GM19035 (cell line): ENCODE results near the gene ADM.

Experiments
- ATAC-seq: cut with Tn5 transposase; IDR thresholded peaks from one replicate; pipeline ENCODE4 v1.9.1; 2021; ENCODE audit not compliant: unreplicated experiment

Gene ADM

GRCh38 chr11:10289765-10290380, 15.0 kb upstream of the ADM start:
- no peak for ATAC-seq

- ATAC-seq, result no peak
Observed at GRCh38 chr11:10291801-10292638, 12.9 kb upstream of the ADM start.

- ATAC-seq, result peak; percentile 51
Observed at GRCh38 chr11:10293423-10294289, 11.2 kb upstream of the ADM start, which contains the start of gene SBF2. Gene SBF2 (minus strand): TSS chr11:10294219. CDS start chr11:10294069, 150 bp downstream.

GRCh38 chr11:10294290-10294953, 10.5 kb upstream of the ADM start:
- ATAC-seq, result no peak

- no peak for ATAC-seq
Observed at GRCh38 chr11:10295064-10295901, 9.6 kb upstream of the ADM start.

- ATAC-seq, result peak; percentile 93
Observed at GRCh38 chr11:10298342-10298741, 6.5 kb upstream of the ADM start.

GRCh38 chr11:10301656-10302358, 3.1 kb upstream of the ADM start:
- no peak for ATAC-seq

GRCh38 chr11:10302359-10302743, 2.5 kb upstream of the ADM start:
- ATAC-seq, result no peak

- ATAC-seq, result no peak
Observed at GRCh38 chr11:10302744-10303557, 1.9 kb upstream of the ADM start.

GRCh38 chr11:10303558-10304363, 1.1 kb upstream of the ADM start:
- no peak for ATAC-seq

- ATAC-seq, result no peak
Observed at GRCh38 chr11:10305262-10305963, 540 bp downstream of the ADM start.

GRCh38 chr11:10305964-10306918, 1.4 kb downstream of the ADM start:
- ATAC-seq, result no peak

- no peak for ATAC-seq
Observed at GRCh38 chr11:10307022-10307399, 2.1 kb downstream of the ADM start.

- ATAC-seq, result peak; percentile 66
Observed at GRCh38 chr11:10307400-10308200, 2.7 kb downstream of the ADM start.
